Stimulated activated CD4-positive, alpha-beta T cell treated with anti-CD3 and anti-CD28 coated beads, Interleukin-1b, Interleukin-23, amount 100 ng/mL, for 24 hours (primary cell): ENCODE results near the gene CUX1.
"Not testable (repeated sequence)": the region's sequence is repeated elsewhere in the genome, so short reads cannot be mapped to it uniquely, and the experiment has no call there.

Experiments used
- DNase-seq, 4 experiments: peaks; one replicate each; pipeline ENCODE4 v3.0.0-alpha.2; 2020; ENCODE audit warnings: low read depth in 4 of 4, low spot score in 1 of 4

Gene CUX1

GRCh38 chr7:102225025-102225424, 407.6 kb downstream of the CUX1 start:
- DNase-seq, result no peak

DNA sequence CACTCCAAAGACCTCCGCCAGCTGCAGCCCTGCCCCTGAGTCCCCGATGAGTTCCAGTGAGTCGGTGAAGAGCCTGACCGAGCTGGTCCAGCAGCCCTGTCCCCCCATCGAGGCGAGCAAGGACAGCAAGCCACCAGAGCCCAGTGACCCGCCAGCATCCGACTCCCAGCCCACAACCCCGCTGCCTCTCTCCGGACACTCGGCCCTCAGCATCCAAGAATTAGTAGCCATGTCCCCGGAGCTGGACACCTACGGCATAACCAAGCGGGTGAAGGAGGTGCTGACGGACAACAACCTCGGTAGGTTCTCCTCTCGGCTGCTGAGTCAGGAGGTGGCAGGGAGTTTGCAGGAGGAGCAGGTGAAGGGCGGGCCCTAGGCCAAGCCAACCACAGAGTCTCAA, 409.9 kb downstream of the CUX1 start:
- DNase-seq, result no peak

DNA sequence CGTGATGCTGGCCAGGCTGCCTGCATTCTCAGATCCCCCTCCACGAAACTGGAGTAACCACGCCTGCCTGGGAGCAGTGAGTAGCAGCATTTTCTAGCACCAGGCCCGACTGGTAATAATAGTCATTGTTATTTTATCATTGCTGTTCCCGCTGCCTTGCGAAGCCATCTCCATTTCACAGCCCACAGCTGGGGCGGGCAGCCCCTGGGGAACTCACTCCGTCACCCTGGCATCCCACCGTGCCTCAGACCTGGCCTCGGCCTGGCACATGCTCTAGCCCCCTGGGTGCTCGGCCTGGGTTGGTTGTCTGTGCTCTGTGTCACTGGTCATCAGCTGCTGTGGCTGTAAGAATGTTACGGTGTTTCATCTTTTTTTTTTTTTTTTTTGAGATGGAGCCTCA, 411.5 kb downstream of the CUX1 start:
- no peak for DNase-seq

GRCh38 chr7:102230162-102230561, 412.7 kb downstream of the CUX1 start:
- DNase-seq, result not testable (repeated sequence)

DNA sequence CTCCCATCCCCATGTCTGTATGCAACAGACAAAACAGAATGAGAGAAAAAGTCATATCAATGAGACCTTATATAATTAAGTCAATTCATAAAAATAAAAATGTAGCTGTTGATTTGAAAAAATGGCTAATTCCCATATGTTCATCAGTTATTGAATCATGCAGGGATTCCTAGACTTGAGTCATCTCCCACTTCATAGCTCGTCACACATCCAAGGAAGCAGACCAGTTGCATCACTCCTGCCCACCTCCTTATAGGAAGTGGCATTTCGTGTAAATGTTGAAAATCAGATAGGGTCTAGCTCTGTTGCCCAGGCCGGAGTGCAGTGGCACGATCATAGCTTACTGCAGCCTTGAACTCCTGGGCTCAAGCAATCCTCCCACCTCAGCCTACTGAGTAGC, 413.2 kb downstream of the CUX1 start:
- no peak for DNase-seq

GRCh38 chr7:102232611-102233286, 415.3 kb downstream of the CUX1 start:
- no peak for DNase-seq

- no peak for DNase-seq
Measured at GRCh38 chr7:102234131-102234530, 416.7 kb downstream of the CUX1 start.

DNA sequence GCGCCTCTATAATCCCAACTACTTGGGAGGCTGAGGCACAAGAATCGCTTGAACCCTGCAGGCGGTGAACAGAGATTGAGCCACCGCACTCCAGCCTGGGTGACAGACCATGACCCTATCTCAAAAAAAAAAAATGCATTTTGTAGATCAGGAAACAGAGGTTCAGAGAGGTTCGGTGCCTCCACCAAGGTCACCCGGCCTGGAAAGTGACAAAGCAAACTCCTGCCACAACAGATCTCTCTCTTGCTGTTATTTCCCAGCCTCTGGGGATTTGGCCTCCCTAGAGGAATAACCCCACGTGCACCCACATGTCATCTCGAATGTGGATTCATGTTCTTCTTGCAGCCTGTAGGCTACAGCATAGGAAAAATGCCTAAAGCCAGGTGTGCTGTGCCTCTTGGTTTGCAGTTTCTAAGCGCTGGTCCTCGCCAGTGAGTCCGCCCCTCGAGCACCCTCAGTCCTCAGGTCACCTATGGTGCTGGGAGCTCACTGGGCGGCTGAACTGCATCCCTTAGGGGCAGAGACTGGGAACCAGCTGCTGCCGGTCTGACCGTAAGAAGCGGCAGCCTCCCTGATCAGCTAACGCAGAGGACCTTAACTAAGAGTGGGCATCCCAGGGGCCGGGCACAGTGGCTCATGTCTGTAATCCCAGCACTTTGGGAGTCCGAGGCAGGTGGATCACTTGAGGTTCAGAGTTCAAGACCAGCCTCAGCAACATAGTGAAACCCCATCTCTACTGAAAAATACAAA, 417.6 kb downstream of the CUX1 start:
- no peak for DNase-seq

GRCh38 chr7:102236102-102236501, 418.7 kb downstream of the CUX1 start:
- DNase-seq, result no peak

GRCh38 chr7:102236592-102237287, 419.3 kb downstream of the CUX1 start:
- peak in 3 of 4 experiments; percentile 11 to 28 (median 21) for DNase-seq

GRCh38 chr7:102239206-102239820, 421.9 kb downstream of the CUX1 start:
- no peak for DNase-seq

GRCh38 chr7:102241431-102241830, 424.0 kb downstream of the CUX1 start:
- DNase-seq, result no peak

GRCh38 chr7:102244601-102245000, 427.2 kb downstream of the CUX1 start:
- DNase-seq, result no peak

GRCh38 chr7:102248081-102248455, 430.6 kb downstream of the CUX1 start:
- no peak for DNase-seq

DNA sequence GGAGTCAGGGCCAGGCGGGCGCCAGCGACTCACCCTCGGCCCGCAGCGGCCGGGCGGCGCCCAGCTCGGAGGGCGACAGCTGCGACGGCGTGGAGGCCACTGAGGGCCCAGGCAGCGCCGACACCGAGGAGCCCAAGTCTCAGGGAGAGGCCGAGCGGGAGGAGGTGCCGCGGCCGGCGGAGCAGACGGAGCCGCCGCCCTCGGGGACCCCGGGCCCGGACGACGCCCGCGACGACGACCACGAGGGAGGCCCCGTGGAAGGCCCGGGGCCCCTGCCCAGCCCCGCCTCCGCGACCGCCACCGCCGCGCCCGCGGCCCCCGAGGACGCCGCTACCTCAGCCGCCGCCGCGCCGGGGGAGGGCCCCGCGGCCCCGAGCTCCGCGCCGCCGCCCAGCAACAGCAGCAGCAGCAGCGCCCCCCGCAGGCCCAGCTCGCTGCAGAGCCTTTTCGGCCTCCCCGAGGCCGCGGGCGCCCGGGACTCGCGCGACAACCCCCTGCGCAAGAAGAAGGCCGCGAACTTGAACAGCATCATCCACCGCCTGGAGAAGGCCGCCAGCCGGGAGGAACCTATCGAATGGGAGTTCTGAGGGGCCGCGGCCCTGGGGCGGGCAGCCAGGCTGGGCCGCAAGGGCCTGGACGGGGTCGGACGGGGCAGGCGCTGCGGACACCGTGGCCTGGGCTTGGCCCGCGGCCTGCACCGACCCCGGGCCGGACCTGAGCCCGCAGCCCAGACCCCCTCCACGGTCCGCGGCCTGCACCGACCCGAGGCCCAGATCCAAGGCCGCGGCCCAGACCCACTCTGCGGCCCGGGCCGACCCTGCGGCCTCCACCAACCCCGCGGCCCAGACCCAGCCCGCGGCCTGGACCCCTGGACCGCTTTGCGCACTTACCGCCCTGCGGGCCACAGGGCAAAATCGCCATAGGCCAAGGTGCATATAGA, 431.3 kb downstream of the CUX1 start:
- no peak for DNase-seq

DNA sequence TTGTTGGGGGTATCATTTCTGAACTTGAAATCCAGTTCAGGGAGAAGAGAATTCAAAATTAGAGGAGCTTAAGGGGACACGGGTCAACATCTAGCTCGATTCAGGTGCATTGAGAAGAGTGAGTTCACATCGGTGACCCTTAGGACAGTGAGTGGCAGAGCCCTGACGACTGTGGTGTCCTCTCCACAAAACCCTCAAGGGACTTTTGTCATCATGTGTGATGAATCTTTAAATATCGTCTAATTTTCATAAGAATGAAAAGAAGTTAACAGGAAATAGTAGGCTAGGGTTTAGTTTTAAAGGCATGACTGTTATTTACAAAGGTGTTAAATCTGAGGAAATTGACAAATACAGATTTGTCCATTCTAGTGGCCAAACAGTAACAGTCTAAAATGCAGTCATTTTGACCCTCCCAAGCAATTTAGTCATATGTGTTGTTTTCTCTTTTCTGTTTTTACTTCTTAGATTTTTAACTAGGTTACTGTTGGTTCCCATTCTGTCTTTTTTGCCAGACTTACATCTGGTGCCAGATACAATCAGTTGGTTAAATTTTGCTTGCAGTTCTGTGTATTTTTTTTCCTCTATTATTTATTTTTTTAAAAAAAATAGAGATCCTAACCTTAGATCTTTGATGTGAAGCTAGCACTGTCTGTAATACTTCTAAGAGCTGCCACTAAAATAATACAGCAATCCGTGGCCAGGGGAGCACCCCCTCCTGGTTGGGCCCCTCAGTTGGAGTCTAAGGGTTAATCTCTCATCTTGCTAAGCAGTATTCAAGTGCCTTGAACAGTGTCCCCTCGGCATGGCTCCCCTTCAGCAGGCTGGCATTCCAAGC, 434.3 kb downstream of the CUX1 start:
- no peak for DNase-seq

DNA sequence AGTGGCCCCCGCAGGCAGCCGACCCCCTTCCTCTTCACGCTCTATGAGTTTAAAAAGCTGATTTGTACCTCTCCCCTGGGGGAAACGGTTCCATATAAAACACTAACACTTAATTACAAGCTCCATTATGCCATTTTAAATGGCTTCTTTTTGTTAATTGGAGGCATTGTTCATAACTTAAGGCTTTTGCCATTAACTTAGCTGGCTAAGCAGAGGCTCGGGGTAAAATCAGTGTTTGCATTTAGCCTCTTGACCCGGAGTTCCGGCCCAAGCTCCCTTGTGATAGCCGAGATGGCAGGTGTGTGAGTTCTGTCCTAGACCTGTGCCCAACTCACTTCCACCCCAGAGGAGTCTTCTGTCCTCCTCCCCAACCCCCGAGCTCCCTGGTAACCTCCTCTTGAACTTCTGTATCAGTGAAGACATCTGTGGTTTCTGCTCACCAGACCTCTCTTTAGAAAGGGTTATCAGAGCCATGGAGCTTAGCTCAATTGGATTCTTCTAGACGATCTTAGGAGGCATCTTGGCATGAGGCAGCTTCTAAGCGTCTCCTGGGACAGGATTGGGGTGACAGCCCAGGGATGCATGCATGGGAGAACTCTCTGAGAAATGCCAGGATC, 435.0 kb downstream of the CUX1 start:
- no peak for DNase-seq

DNA sequence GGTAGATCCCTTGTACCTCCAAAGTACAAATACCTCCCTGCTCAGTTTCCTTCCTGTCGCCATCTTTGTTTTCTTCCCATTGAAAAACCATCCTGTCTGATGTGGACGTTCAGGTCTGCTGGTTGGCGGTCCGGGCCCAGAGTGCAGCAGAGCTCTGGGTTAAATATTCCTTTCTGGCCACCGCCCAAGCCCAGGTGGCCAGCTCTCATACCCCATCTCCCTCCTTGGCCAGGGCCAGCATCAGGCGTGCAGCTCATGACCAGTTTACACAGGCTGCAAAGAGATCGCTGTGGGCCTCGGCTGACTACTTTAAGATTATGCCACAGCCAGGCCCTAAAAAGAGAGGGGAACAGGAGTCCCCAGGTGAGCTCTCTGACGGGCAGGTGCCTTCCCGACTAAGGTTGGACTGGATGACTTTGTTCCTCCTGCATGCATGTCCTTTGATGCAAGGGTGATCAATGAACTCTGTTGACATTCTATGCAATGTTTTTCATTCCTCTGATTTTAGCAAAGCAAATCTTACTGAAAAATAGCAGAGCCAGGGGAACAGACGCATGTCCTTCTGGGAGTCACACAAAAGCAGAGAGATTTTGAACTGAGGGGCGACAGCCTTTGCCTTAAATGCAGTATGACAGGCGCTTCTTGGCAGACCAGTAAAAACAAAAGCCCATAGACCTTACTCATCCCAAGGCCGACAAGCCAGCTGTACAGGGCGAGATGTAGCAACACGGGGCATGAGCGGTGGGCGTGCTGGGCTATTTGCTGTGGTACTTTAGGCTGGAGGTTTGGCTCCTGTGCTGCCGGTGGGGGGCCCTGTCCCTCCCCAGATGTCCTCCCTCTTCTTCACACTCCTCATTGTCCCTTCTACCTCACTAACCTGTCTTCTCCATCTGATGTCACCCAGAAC, 435.9 kb downstream of the CUX1 start:
- DNase-seq, result no peak
